ENCODE data around the gene SLC38A7.
"Not testable (repeated sequence)": the region's sequence is repeated elsewhere in the genome, so short reads cannot be mapped to it uniquely, and the experiment has no call there.

SLC38A7 gene

DNA sequence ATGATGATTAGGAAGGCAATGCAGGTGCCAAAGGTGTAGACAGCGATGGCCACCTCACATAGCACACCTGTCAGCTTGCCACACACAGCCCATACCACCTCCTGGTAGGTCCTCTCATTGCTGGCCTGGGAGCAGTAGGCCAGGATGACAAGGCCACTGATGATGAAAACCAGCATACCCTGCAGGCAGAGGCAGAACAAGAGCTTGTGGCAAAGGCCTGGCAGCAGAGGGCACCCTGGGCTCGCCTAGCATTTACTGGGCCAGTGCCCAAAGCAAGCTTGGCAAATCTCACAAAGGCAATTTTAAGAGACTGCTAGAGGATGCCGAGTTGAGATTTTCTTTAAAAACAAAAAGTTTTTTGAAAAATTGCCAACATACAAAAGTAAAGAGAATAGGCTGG is 5.9 kb downstream of the SLC38A7 start:
- DNase-seq (ENCODE audit: low read depth in 2 of 2), result no peak

DNA sequence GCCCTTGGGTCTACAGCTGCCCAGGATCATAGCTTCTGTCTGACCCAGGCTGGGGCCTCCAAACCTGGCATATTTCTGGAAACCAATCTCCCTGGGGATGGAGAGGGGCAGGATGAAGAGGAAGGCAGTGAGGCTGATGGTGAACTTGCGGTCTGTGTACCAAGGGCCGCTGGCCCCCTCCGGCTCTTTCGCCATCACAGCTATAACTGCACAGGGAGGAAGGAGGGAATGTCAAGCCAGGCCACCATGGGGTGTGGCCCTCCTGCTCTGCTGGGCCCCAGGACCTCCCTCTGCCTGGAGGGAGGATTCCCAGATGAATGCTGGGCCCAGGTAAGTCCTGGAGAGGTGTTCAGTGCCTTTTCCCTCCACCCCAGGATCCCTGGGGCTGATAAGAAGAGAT is 6.3 kb downstream of the SLC38A7 start:
- no peak for DNase-seq (ENCODE audit: low read depth in 2 of 2)

DNA sequence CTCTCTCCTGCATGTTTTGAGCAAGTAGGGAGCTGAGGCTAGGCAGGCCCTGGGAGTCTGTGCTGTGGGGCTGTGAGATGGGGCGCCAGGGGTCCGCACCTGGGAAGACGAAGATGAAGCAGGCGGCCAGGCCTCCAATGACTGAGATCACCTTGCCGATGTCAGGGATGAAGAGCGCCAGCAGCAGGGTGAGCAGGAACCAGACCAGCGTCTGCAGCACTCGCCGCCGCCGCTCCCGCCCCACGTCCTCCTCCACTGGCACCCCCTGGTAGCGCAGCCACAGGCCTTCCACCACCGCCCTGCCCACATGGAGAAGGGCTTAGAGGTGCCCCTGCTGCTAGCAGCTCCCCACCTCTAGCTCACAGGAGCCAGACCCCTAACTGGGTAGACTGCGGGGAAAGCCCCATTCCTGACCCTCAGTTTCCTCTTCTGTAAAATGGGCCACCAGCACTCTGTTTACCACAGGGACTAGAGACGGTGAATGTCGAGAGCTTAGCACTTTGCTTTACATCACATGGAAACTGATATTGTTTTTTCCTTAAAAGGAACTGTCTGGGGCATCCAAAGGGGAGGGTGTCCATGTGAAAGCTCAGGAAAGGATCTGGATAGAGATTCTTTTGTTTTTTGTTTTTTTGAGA is 13.5 kb downstream of the SLC38A7 start:
- no peak for DNase-seq (ENCODE audit: low read depth in 2 of 2)

DNA sequence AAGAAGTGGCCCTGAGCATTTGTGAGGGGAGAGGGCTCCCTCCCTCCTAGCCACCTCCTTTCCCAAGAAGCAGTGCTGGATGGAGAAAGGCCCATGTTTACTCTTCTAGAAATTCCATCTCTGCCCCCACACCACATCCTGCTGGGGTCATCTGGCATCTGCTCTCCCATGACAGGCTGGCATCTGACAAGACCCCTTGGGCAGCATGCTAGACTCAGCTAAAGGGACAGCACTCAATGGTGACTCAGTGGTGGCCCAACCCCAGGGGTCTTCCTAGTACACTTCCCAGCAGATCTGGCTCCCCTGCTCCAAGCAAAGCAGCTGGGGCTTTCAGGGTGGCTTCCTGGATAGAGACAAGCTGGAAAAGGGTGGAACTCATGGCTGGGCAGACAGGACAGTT is 14.4 kb downstream of the SLC38A7 start:
- no peak for DNase-seq (ENCODE audit: low read depth in 2 of 2)

DNA sequence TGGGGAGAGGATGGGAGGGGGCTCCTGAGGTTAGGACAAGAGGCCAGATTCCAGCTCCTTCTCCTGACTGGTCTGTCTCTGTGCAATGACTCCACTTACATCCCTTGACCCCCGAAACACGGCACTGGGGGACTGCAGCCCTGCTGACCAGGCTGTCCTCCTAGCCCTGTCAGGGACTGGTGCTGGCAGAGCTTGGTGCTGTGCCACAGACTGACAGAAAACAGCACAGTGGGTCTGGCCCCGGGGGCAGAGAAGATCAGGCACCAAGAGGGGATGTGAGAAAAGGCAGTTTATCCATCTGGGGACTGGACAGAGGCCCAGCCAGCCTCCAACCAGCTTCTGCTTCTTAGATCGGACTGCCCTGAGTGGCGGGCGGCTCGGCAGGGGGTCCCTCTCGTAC is 19.4 kb downstream of the SLC38A7 start:
- no peak for DNase-seq (ENCODE audit: low read depth in 2 of 2)

DNA sequence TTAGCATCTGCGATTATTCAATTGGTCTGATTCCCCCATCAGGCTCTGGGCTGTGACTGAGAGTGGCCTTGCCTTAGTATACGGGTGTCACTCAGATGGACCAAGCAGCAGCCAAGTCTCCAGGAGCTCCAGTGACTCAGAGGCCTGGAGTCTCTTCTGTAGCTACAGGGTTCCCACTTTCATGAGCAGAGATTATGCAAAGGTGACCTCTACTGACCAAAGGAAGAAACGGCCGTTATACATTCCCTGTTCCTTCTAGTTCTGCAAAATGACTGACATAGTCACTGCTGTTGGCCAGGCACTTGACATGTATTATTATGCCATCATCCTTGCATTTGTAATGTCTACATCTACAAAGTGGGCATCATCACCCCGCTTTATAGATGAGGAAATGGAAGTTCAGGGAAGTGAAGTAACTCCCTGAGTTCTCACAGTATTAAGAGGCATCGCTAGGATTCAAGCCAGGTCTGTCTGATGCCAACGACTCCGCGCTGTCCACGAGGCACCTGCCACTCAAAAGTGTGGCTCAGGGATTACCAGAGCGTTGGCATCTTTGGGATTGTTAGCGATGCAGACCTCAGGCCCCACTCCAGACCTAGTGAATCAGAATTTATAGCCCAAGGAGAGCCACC is 23.3 kb downstream of the SLC38A7 start:
- no peak for DNase-seq (ENCODE audit: low read depth in 2 of 2)

DNA sequence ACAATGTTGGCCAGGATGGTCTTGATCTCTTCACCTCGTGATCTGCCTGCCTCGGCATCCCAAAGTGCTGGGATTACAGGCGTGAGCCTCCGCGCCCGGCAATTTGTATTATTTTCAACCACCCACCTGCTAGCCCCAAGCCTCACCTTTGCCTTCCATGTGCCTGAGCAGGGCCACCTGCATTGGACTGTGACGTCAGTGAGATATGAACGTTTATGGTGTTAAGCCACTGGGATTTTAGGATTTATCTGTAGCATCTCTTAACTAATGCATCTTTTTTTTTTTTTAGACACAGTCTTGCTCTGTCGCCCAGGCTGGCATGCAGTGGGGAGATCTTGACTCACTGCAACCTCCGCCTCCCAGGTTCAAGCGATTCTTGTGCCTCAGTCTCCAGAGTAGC is 24.7 kb downstream of the SLC38A7 start:
- not testable (repeated sequence) for DNase-seq (ENCODE audit: low read depth in 2 of 2)

DNA sequence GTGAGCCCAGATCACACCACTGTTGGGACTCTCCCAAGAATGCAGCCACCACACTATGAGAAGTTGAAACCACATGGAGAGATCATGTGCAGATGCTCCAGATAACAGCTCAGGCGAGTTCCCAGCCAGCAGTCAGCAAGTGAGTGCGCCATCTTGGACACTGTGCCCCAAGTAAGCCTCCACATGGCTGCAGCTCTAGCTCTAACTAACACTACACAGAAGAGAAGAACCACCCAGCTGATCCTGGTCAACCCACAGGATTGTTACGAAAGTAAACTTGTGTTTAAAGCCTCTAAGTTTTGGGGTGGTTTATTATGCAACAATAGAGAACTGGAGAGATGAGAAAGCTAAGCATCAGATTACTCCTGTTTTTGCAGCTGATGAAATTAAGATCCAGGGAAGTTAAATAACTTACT is 25.8 kb downstream of the SLC38A7 start:
- no peak for DNase-seq (ENCODE audit: low read depth in 2 of 2)

DNA sequence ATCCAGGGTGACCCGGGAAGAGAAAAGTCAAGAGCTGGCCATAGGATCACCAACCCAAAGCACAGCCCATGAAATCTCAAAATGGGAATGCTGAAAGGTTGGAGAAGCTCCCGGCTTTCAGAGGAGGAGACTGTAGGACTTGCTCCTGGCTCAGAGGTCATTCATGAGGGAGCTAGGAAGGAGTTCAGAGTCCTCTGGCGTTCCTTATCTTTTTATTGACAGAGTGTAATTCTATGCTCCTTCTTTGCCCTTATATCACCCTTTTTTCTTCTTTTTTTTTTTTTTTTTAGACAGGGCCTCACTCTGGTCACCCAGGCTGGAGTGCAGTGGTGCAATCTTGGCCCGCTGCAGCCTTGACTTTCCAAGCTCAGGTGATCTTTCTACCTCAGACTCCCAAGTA is 27.7 kb downstream of the SLC38A7 start:
- DNase-seq (ENCODE audit: low read depth in 2 of 2), result no peak

DNA sequence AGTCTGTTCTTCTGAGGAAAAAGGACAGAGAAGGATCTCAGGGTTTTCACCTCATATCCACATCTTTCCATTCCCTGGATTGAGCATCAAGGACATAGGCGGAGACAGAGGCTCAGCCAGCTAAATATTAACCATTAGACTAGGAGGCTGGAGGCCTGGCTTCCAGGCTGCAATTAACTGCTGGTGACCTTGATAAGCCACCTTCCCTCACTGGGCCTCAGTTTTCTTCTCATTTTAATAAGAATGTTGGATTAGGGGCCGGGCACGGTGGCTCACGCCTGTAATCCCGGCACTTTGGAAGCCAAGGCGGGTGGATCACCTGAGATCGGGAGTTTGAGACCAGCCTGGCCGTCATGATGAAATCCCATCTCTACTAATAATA is 29.4 kb downstream of the SLC38A7 start:
- no peak for DNase-seq (ENCODE audit: low read depth in 2 of 2)

DNA sequence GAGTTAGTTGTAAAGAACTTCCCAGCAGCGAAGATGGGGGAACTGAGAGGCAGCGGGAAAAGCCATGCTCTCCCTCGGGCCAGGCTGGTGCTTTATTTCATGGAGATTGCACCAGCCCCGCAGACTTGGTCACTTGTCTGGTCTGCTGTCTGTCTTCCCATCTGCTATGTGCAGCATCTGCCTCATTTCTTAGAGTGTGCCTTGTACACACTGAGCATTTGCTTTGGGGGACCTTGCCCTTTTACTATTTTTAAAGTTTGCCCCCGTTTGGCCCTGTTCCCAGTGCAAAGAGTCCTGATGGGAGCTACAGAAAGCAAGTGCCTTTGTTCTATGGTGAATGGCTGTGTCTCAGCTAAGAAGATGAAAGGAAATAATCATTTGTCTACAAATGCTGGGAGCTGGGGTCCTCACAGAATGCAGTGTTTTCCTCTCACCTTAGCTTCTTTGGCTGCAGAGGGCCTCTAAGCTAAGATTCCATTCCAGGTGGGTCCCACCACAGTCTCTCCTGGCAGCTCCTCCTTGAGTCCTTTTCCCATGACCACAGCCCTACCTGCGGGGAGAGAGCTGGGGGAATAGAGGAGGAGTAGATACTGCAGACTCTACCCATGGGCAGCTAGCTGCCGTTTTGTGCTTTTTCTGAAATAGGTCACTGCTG is 29.9 kb downstream of the SLC38A7 start:
- DNase-seq (ENCODE audit: low read depth in 2 of 2), result no peak

DNA sequence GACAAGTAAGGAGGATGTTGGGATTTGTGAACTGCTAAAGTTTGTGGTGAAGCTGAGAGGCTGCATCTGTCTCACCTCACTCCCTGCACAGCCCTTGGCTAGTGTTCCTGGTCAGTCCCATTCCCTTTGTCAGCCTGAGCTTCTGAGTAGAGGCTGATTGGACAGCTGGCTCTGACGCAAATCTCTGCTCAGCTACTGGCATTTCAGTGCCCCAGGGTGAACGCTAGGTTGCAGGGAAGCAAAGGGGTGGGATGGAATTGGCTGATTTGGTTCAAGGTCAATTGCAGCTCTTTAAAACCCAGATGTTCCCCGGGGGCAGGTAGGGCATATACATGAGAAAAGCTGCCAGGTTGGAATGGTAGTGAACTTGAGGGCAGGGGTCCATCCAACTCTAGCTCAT is 31.8 kb downstream of the SLC38A7 start:
- DNase-seq (ENCODE audit: low read depth in 2 of 2), result no peak

DNA sequence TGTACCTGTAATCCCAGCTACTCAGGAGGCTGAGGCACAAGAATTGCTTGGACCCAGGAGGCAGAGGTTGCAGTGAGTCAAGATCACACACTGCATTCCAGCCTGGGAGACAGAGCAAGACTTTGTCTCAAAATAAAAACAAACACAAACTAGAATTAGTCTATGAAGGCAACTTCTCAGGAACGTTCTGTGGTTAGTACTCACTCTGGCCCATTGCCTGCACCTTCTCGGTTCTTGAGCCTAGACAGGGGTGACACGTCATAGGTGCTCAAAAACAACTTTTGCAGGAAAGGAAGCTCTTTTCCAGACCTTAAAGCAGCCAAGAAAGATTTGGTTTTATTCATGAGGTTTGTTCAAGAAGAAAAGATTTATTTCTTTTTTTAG is 32.6 kb downstream of the SLC38A7 start:
- DNase-seq (ENCODE audit: low read depth in 2 of 2), result no peak

DNA sequence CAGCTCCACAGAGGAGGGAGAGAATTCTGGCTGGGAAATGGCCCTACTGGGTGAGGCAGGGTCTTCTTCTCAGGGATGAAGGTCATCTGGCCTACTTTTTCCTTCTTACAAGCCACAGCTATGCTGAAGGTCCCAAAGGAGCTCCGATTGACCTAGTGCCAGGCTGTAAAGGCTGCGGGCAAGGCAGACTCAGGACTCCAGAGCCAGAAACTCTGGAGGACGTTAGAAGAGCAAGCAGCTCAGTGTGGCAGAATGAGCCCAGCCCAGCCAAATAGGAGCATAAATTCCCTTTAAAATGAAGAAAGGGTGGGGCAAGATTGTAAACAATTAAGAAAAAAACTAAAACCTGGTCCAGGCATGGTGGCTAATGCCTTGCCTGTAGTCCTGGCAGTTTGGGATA is 34.9 kb downstream of the SLC38A7 start:
- no peak for DNase-seq (ENCODE audit: low read depth in 2 of 2)

DNA sequence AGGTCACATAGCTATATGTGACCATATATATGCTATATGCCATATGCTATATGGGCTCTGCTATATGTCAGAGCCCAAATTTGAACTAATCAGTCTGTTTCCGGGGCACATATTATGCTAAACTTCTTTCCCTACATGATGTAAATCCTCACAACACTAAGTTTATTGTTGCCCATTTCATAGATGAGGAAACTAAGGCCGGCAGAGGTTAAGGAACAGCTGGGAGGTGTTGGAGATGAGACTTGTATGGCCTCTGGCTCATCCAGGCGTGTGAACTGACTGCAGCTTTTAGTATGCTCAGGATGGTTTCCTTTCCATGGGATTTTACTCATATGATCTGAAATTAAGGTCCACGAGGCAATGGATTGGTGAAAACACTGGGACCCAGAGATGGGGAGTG is 37.5 kb downstream of the SLC38A7 start:
- no peak for DNase-seq (ENCODE audit: low read depth in 2 of 2)

DNA sequence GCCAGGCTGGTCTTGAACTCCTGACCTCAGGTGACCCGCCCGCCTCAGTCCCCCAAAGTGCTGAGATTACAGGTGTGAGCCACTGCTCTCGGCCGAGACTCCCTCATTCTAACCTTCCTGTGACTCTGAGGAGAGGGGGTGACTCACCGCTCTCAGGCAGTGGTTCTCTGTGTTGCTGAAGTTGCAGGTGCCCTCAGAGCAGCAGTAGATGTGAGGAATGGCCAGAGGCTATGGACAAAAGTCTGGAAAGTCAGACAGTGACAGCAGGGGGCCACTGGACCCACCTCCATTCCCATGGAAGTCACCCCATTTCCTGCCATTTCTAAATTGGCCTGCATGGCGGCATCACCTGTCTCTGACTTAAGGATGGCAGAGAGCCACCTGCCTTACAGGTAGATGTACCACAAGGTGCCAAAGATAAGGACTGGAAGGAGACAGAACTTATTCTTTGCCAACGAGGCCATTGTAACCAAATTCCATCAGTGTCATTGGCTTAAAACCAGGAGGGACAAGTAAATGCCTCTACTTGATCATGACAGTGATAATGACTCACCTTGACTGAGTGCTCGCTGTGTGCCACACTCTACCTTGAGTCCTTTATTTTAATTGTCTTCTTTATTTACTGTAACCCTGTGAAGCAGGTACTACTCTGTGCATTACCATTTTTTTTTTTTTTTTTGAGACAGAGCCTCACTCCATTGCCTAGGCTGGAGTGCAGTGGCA is 39.6 kb downstream of the SLC38A7 start:
- no peak for DNase-seq (ENCODE audit: low read depth in 2 of 2)

DNA sequence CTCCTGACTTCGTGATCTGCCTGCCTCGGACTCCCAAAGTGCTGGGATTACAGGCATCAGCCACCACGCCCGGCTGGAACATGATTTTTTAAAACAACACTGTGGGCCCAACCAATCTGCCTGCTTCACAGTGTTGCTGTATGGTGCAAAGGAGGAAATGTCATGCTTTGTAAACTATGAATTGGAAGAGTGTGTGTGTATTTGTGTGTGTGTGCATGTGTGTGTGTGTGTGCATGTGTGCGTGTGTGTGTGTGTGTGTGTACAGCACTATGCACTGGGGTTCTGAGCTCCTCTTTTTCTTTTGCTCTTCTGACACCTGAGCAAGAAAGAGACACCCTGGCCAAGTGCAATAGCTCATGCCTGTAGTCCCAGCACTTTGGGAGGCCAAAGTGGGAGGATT is 40.5 kb downstream of the SLC38A7 start:
- no peak for DNase-seq (ENCODE audit: low read depth in 2 of 2)

DNA sequence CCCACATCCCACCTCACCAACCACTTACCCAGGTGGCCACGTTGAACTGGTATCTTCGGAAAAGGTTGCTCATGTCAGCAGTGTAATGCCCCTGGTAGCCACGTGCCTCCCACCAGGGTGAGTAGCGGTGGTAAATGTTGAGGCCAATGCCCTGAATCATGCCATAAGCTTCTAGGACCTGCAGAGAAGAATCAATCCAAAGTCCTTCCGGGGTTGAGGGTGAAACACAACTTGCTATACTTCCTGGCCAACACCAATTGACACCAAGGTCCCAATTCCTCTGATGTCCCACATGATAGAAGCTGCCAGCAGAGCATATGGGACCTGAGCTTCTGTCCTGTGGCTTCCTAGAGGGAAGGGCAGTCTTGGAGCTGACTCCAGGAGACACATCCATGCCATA is 43.6 kb downstream of the SLC38A7 start:
- no peak for DNase-seq (ENCODE audit: low read depth in 2 of 2)

DNA sequence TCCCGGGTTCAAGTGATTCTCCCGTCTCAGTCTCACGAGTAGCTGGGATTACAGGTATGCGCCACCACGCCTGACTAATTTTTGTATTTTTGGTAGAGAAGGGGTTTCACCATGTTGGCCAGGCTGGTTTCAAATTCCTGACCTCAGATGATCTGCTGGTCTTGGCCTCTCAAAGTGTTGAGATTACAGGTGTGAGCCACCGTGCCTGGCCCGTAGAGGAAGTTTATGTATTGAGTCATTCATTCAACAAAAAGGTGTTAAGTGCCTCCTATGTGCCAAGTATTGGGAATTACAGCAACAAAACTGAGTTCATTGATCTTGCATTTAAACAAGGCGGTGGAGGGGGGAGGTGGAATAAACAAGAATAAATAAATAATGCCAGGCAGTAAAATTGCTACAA is 44.7 kb downstream of the SLC38A7 start:
- no peak for DNase-seq (ENCODE audit: low read depth in 2 of 2)

DNA sequence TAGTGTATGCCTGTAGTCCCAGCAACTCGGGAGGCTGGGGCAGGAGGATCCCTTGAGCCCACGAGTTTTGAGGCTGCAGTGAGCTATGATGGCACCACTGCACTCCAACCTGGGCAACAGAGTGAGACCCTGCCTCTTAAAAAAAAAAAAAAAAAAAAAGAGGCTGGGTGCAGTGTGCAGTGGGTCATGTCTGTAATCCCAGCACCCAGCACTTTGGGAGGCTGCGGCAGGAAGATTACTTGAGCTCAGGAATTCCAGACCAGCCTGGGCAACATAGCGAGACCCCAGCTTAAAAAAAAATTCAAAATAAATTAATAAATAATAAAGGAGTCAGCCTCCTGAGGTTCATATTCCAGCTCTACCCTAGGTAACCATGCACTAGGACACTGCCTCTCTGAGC is 45.3 kb downstream of the SLC38A7 start:
- no peak for DNase-seq (ENCODE audit: low read depth in 2 of 2)

DNA sequence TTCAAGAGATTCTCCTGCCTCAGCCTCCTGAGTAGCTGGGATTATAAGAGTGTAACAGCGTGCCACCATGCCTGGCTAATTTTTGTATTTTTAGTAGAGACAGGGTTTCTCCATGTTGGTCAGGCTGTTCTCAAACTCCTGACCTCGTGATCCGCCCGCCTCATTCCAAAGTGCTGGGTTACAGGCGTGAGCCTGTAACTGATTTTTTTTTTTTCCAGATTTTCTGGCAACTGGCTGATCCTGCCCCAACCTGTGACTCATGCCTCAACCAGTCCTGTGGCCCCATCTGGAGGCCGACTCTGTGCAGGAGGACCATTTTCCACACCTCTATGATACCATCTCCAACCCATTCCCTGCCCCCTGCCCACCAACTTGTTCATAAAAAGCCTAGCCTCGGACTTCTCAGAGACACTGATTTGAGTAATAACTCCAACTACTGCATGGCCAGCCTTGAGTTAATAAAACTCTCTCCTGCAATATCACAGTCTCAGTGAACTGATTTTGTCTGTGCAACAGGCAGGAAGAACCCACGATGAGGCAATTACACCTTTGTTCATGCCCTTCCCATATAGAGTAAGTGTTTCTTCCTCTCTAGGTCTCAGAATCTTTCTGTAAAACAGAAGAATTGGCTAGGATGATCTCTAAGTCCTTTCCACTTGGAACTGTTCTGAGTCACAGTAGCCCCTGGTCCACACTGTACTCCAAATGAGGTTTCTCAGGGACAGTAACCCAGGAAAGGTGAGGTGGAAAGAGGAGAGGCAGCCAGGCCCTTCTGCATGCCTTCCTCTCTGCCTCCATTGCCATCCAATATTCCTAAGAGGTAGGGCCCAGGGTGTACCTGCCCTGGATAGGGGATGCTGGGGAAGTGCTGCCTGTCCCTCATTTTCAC is 46.2 kb downstream of the SLC38A7 start:
- no peak for DNase-seq (ENCODE audit: low read depth in 2 of 2)

DNA sequence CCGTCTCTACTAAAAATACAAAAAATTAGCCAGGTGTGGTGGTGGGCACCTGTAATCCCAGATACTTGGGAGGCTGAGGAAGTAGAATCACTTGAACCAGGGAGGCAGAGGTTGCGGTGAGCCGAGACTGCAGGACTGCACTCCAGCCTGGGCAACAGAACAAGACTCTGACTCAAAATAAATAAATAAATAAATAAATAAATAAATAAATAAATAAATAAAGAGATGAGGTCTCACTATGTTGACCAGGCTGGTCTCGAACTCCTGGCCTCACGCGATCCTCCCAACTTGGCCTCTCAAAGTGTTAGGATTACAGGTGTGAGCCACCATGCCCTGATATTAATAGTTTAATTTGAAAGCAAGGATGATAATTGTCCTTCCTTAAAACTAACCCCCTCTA is 47.5 kb downstream of the SLC38A7 start:
- DNase-seq (ENCODE audit: low read depth in 2 of 2), result not testable (repeated sequence)

Measured in activated CD8-positive, alpha-beta memory T cell treated with anti-CD3 and anti-CD28 coated beads for 4 hours (primary cell).